ENCODE data around the gene RASGRP2.

The RASGRP2 gene

DNA sequence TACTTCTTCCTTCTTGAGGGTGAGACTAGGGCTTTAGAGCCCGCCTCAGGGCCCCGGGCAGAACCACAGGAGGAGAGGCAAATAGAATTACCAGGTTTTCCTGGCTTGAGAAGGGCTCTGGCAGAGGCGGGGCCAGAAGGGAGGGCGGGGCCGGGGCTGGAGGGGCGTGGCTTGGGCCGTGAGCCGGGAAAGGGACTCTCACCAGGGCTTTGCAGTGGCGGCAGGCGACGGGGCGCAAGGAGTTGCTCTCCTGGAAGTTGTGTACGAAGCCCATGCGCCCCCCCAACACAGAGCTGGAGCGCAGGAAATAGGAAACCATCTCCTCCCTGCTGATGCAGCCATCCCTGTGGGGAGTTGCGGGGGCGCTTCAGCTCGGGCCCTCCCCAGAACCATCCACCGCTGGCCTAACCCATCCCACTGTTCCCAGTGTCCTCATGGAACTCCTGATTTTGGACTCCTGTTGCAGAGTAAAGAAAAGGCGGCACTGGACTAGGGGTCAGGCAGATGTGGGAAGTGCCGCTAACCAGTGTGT lies 14.0 kb downstream of the RASGRP2 start:
- peak; percentile 69 for ATAC-seq
- TF ChIP-seq TOX (CRISPR knock-in tag; IDR thresholded peaks at IDR 0.05; ENCODE audit: borderline replicate concordance), result no peak
- no peak for TF ChIP-seq PPARA (CRISPR knock-in tag; IDR thresholded peaks at IDR 0.05; ENCODE audit: borderline replicate concordance)
- TF ChIP-seq, protein P1, sequence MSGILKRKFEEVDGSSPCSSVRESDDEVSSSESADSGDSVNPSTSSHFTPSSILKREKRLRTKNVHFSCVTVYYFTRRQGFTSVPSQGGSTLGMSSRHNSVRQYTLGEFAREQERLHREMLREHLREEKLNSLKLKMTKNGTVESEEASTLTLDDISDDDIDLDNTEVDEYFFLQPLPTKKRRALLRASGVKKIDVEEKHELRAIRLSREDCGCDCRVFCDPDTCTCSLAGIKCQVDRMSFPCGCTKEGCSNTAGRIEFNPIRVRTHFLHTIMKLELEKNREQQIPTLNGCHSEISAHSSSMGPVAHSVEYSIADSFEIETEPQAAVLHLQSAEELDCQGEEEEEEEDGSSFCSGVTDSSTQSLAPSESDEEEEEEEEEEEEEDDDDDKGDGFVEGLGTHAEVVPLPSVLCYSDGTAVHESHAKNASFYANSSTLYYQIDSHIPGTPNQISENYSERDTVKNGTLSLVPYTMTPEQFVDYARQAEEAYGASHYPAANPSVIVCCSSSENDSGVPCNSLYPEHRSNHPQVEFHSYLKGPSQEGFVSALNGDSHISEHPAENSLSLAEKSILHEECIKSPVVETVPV (CRISPR knock-in tag; IDR thresholded peaks at IDR 0.05), result no peak

DNA sequence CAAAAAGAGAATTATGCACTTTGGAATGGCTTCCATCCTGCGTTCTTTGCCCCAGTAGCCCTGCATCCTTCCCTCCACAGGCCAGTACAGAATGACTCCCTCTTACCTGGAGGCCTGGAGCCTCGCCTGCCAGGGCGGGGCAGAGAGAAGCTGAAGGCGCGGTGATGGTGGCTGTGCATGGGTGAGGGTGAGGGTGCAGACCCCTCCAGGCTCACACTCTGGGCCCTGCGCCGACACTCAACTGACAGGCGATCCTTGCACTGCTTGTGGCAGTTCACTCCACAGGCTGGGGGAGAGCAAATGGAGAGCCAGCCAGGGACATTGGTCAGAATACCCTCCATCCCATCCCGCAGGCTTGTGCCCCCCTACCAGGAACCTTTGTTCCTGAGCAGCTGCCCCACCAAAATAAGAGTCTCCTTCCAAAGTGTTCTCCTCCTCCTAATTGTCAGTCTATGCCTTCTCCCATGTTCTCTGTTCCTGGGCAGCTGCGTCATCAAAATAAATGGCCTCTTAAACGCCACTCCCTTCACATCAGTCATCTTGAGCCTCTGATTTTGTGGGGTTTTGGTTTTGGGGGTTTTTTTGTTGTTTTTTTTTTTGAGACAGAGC lies 15.1 kb downstream of the RASGRP2 start:
- no peak for TF ChIP-seq ZNF70 (CRISPR knock-in tag; IDR thresholded peaks at IDR 0.05)
- TF ChIP-seq CSDC2 (CRISPR knock-in tag; IDR thresholded peaks at IDR 0.05), result no peak
- no peak for TF ChIP-seq BACH2 (CRISPR knock-in tag; IDR thresholded peaks at IDR 0.05; ENCODE audit: borderline replicate concordance)
- no peak for TF ChIP-seq ARNTL (CRISPR knock-in tag; IDR thresholded peaks at IDR 0.05; ENCODE audit: borderline replicate concordance, low read depth)
- TF ChIP-seq, protein P1 (CRISPR knock-in tag; IDR thresholded peaks at IDR 0.05), result no peak
- TF ChIP-seq, protein P2, sequence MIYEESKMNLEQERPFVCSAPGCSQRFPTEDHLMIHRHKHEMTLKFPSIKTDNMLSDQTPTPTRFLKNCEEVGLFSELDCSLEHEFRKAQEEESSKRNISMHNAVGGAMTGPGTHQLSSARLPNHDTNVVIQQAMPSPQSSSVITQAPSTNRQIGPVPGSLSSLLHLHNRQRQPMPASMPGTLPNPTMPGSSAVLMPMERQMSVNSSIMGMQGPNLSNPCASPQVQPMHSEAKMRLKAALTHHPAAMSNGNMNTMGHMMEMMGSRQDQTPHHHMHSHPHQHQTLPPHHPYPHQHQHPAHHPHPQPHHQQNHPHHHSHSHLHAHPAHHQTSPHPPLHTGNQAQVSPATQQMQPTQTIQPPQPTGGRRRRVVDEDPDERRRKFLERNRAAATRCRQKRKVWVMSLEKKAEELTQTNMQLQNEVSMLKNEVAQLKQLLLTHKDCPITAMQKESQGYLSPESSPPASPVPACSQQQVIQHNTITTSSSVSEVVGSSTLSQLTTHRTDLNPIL (CRISPR knock-in tag; IDR thresholded peaks at IDR 0.05; ENCODE audit: low read depth), result no peak
- TF ChIP-seq ZFP30 (CRISPR knock-in tag; IDR thresholded peaks at IDR 0.05), result no peak
- TF ChIP-seq ZFP3 (CRISPR knock-in tag; IDR thresholded peaks at IDR 0.05), result no peak
- no peak for ATAC-seq

DNA sequence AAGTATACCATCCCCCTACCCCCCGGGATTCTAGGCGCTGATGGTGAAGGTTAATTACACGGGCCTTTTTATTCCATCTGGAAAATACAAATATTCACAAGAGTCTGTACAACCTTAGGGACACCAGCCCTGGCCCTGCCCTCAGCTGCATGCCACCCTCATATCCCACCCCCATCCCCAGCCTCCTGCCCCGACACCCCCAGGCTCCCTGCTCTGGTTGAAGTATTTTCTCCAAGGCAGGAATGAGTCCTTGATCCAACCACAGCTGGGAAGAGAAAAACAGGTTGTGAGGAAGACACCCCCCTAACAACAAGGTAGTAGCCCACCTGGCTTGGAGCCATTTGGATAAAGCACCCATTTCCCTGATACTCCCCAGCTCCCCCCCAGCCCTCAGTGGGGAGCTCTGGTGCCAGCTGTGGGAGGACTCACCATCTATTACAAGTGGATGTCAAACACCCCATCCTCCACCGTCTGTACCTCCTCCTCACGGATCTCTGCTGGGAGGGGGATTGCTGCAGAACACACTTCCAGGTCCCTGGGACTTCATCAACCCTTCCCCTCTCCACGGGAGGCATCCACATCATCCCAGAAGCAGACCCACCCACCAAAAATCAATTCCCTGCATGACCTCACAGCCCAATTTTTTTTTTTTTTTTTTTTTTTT lies 16.9 kb downstream of the RASGRP2 start:
- ATAC-seq, result no peak
- TF ChIP-seq ZC3H10 (CRISPR knock-in tag; IDR thresholded peaks at IDR 0.05) (no peak), TOX (CRISPR knock-in tag; IDR thresholded peaks at IDR 0.05; ENCODE audit: borderline replicate concordance) (no peak), ZFP3 (CRISPR knock-in tag; IDR thresholded peaks at IDR 0.05) (no peak), BACH2 (CRISPR knock-in tag; IDR thresholded peaks at IDR 0.05; ENCODE audit: borderline replicate concordance) (no peak), GLIS3 (CRISPR knock-in tag; IDR thresholded peaks at IDR 0.05) (no peak)
- TF ChIP-seq, protein P3, sequence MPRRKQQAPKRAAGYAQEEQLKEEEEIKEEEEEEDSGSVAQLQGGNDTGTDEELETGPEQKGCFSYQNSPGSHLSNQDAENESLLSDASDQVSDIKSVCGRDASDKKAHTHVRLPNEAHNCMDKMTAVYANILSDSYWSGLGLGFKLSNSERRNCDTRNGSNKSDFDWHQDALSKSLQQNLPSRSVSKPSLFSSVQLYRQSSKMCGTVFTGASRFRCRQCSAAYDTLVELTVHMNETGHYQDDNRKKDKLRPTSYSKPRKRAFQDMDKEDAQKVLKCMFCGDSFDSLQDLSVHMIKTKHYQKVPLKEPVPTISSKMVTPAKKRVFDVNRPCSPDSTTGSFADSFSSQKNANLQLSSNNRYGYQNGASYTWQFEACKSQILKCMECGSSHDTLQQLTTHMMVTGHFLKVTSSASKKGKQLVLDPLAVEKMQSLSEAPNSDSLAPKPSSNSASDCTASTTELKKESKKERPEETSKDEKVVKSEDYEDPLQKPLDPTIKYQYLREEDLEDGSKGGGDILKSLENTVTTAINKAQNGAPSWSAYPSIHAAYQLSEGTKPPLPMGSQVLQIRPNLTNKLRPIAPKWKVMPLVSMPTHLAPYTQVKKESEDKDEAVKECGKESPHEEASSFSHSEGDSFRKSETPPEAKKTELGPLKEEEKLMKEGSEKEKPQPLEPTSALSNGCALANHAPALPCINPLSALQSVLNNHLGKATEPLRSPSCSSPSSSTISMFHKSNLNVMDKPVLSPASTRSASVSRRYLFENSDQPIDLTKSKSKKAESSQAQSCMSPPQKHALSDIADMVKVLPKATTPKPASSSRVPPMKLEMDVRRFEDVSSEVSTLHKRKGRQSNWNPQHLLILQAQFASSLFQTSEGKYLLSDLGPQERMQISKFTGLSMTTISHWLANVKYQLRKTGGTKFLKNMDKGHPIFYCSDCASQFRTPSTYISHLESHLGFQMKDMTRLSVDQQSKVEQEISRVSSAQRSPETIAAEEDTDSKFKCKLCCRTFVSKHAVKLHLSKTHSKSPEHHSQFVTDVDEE (CRISPR knock-in tag; IDR thresholded peaks at IDR 0.05), result no peak

DNA sequence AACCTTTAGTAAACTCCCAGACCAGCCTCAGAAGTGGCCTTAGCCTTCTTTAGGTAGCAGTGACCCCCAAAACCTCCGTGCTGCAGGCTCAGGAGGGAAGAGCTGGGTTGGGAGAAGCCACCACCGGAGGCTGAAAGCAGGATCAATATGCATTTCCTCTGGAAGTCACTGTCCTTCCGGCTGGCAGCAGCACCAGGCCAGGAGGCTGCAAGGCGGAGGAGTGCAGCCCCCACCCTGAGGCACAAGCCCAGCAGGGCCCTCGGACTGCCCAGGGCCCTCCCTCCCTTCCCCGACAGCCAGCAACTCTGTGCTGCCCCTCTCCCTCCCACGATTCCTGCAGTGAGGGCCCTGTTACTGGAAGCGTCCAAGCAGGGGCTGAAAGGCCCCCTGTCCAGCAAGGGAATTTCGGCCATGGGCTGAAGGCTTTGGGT lies 17.7 kb downstream of the RASGRP2 start:
- ATAC-seq, result no peak
- TF ChIP-seq ZNF8 (CRISPR knock-in tag; IDR thresholded peaks at IDR 0.05) (no peak), RARB (CRISPR knock-in tag; IDR thresholded peaks at IDR 0.05) (no peak), ZC3H10 (CRISPR knock-in tag; IDR thresholded peaks at IDR 0.05) (no peak), PPARA (CRISPR knock-in tag; IDR thresholded peaks at IDR 0.05; ENCODE audit: borderline replicate concordance) (no peak), ZNF70 (CRISPR knock-in tag; IDR thresholded peaks at IDR 0.05) (no peak), BACH2 (CRISPR knock-in tag; IDR thresholded peaks at IDR 0.05; ENCODE audit: borderline replicate concordance) (no peak), GLIS3 (CRISPR knock-in tag; IDR thresholded peaks at IDR 0.05) (no peak), TCF4 (CRISPR knock-in tag; IDR thresholded peaks at IDR 0.05; ENCODE audit: borderline replicate concordance) (no peak), ZNF565 (CRISPR knock-in tag; conservative IDR thresholded peaks at IDR 0.05; ENCODE audit: low read depth) (no peak), CSDC2 (CRISPR knock-in tag; IDR thresholded peaks at IDR 0.05) (no peak), ISL1 (CRISPR knock-in tag; IDR thresholded peaks at IDR 0.05) (no peak), ESRRG (CRISPR knock-in tag; IDR thresholded peaks at IDR 0.05) (no peak), TOX (CRISPR knock-in tag; IDR thresholded peaks at IDR 0.05; ENCODE audit: borderline replicate concordance) (no peak), SNAI2 (CRISPR knock-in tag; IDR thresholded peaks at IDR 0.05) (no peak), ARNTL (CRISPR knock-in tag; IDR thresholded peaks at IDR 0.05; ENCODE audit: borderline replicate concordance, low read depth) (no peak), OSR1 (CRISPR knock-in tag; IDR thresholded peaks at IDR 0.05) (no peak)
- TF ChIP-seq, protein P1 (CRISPR knock-in tag; IDR thresholded peaks at IDR 0.05), result no peak
- TF ChIP-seq, protein P4, sequence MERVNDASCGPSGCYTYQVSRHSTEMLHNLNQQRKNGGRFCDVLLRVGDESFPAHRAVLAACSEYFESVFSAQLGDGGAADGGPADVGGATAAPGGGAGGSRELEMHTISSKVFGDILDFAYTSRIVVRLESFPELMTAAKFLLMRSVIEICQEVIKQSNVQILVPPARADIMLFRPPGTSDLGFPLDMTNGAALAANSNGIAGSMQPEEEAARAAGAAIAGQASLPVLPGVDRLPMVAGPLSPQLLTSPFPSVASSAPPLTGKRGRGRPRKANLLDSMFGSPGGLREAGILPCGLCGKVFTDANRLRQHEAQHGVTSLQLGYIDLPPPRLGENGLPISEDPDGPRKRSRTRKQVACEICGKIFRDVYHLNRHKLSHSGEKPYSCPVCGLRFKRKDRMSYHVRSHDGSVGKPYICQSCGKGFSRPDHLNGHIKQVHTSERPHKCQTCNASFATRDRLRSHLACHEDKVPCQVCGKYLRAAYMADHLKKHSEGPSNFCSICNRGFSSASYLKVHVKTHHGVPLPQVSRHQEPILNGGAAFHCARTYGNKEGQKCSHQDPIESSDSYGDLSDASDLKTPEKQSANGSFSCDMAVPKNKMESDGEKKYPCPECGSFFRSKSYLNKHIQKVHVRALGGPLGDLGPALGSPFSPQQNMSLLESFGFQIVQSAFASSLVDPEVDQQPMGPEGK (CRISPR knock-in tag; IDR thresholded peaks at IDR 0.05; ENCODE audit: borderline replicate concordance), result no peak
- TF ChIP-seq, protein P2 (CRISPR knock-in tag; IDR thresholded peaks at IDR 0.05; ENCODE audit: low read depth), result no peak

Data from SK-N-SH treated with all-trans-retinoic acid at 6 μM for 48 hours (cell line).